Measurements from ENCODE around the gene S100A13.

Gene S100A13

GRCh38 chr1:153624965-153625611 is 2.2 kb downstream of the S100A13 start:
- no peak for DNase-seq

- no peak for DNase-seq
Observed at GRCh38 chr1:153623101-153623500, 4.2 kb downstream of the S100A13 start.

GRCh38 chr1:153619171-153619570 is 8.1 kb downstream of the S100A13 start:
- no peak for DNase-seq

GRCh38 chr1:153617663-153618062 is 9.6 kb downstream of the S100A13 start:
- no peak for DNase-seq

GRCh38 chr1:153616917-153617311 is 10.4 kb downstream of the S100A13 start:
- no peak for DNase-seq

- DNase-seq = no peak
Observed at GRCh38 chr1:153616144-153616916, 11.0 kb downstream of the S100A13 start, which contains the start of gene S100A14. S100A14 (minus strand) TSS chr1:153616325; CDS start chr1:153615858, 467 bp downstream.

- no peak for DNase-seq
Observed at GRCh38 chr1:153615406-153615805, 11.9 kb downstream of the S100A13 start.

GRCh38 chr1:153614906-153615305 is 12.4 kb downstream of the S100A13 start:
- DNase-seq = no peak

GRCh38 chr1:153614189-153614900 is 13.0 kb downstream of the S100A13 start:
- no peak for DNase-seq

- DNase-seq = no peak
Observed at GRCh38 chr1:153613406-153613805, 13.9 kb downstream of the S100A13 start.

GRCh38 chr1:153612755-153613331 is 14.5 kb downstream of the S100A13 start, which contains the start of gene S100A16:
S100A16 (minus strand) TSS chr1:153613137; CDS start chr1:153608151, 4,986 bp downstream.
- no peak for DNase-seq

- no peak for DNase-seq
Observed at GRCh38 chr1:153612111-153612754, 15.1 kb downstream of the S100A13 start.

GRCh38 chr1:153611356-153611755 is 15.9 kb downstream of the S100A13 start:
- no peak for DNase-seq

- DNase-seq = no peak
Observed at GRCh38 chr1:153610811-153611301, 16.4 kb downstream of the S100A13 start.

GRCh38 chr1:153610334-153610733 is 17.0 kb downstream of the S100A13 start:
- no peak for DNase-seq

- no peak for DNase-seq
Observed at GRCh38 chr1:153609585-153609907, 17.8 kb downstream of the S100A13 start.

GRCh38 chr1:153608742-153609584 is 18.3 kb downstream of the S100A13 start:
- DNase-seq = no peak

GRCh38 chr1:153608089-153608682 is 19.1 kb downstream of the S100A13 start:
- DNase-seq = no peak

- no peak for DNase-seq
Observed at GRCh38 chr1:153607381-153607780, 19.9 kb downstream of the S100A13 start.

- DNase-seq = no peak
Observed at GRCh38 chr1:153606194-153606593, 21.1 kb downstream of the S100A13 start.

GRCh38 chr1:153602749-153603148 is 24.6 kb downstream of the S100A13 start:
- DNase-seq = no peak

Data from stimulated activated CD4-positive, alpha-beta T cell treated with anti-CD3 and anti-CD28 coated beads, Interleukin-4, amount 100 ng/mL, for 1 hour (primary cell).